HG03045 (cell line): Measurements from ENCODE around the gene PRKCE.

Experiments
- ATAC-seq: cut with Tn5 transposase; IDR thresholded peaks from one replicate; pipeline ENCODE4 v1.9.1; 2021; ENCODE audit warnings: mild to moderate bottlenecking, moderate library complexity; ENCODE audit not compliant: unreplicated experiment

The PRKCE gene

DNA sequence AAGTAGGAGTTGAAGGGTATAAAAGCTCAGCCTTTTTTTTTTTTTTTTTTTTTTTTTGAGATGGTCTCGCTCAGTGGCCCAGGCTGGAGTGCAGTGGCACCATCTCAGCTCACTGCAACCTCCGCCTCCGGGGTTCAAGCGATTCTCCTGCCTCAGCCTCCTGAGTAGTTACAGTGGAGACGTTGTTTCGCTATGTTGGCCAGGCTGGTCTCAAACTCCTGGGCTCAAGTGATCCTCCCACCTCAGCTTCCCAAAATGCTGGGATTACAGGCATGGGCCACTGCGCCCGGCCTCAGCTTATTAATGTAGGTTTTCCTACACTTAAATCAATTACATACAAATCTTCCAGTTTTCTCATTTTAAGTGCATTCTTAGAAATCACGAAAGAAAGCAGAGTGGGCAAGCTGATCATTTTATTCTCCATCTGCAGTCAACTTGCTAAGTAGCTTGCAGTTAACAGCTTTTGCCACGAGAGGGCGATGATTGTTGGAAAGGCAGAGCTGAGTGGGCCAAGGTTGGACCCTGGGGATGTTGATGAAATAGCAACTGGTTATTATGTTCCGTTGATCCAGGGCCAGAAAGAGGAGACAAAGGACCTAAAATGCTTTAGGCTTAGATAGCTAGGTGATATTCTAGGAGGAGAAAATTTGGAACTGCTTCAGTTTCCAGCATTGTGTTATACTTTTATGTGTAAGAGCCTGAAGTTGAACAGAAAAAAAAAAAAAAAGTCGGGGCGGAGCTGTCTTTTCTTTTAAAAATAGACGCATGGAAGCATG, 411.4 kb downstream of the PRKCE start:
- ATAC-seq, result no peak

DNA sequence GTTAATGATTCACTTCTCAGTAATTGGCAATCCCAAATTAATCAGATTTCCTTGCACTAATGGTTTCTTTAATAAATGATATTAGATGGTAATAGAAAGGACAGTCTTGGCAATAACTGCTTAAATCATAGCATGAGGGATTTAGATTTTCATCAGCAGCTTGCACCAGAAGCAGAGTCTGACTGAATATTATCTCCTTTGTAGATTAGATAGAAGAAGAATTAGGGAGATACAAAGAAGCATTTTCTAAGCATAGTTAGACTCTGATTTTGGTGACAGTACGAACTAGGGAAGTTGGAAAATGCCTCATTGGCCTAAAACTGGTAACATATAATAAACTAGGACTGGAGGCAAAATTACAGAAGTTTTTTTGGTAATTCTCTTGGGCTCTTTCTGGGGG, 412.9 kb downstream of the PRKCE start:
- no peak for ATAC-seq

DNA sequence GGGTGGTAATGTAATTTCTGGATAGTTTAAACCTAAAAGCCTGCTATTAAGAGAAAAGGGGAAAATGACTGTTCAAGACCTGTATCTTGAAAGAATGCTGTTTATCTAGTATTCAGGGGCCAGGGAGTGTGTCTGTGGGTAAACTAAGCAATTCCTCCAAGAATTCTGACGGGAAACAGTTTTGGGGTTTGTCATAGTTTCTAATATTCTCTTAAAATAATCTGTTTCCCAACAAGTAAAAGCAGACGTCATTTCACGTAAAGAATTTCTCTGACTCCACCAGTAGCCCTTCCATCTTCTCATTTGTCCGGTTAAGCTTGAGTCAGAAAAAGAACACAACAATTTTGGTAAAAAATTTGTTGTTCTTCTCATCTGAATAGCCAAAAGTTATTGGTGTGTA, 413.7 kb downstream of the PRKCE start:
- ATAC-seq, result no peak

DNA sequence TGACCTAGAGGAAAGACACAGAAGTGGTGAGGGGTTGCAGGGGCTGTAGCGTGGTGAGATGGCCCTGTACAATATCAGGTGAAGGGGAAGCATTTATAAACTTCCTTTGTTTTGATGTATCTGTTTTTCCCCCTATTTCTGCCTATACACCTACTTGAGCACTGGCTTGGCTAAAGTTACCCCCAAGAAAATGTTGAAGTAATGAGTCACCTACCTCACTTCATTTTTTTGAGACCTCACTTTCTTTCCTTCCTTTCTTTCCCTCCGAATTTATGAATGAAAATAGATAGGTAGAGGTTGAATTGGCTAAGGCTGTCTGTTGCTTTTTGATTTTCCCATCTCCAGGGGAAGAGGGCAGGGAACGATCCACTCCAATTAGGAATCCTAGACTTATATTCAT, 414.6 kb downstream of the PRKCE start:
- ATAC-seq, result no peak

DNA sequence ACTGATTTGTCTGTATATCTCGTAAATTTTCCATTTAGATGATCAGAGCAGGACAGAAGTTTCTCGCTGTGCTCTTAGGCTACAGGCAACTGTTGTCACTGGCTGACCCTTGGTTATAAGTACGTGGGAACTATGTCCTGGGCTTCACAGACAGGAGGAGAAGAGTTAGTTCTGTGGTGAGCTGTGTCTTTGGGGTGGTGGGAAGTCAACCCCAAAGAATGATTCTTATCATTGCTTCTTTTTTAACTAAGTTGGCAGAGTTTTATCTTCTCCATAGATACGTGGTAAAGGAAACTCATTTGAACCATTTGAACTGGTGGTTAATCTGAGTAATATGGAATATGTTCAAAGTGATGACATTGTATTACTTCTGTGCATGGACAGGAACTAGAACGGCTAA, 415.1 kb downstream of the PRKCE start:
- ATAC-seq, result no peak

DNA sequence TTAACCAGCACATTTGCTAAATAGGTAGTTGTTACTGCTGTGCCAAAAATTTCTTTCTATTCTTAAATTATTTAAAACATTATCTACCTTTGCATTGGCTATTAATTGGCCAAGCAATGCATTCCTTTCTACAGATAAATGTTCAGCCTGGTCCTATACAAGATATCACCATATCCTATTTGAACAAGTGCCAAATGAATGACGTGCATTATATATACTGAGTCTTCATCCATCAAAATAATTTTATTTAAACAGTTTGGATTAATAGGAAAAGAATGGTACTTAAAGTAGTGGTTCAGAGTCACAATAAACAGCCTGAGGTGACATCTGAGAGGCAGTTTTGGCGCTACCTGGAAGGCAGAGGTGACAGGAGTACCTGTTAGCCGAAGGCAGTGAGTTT, 415.6 kb downstream of the PRKCE start:
- no peak for ATAC-seq

DNA sequence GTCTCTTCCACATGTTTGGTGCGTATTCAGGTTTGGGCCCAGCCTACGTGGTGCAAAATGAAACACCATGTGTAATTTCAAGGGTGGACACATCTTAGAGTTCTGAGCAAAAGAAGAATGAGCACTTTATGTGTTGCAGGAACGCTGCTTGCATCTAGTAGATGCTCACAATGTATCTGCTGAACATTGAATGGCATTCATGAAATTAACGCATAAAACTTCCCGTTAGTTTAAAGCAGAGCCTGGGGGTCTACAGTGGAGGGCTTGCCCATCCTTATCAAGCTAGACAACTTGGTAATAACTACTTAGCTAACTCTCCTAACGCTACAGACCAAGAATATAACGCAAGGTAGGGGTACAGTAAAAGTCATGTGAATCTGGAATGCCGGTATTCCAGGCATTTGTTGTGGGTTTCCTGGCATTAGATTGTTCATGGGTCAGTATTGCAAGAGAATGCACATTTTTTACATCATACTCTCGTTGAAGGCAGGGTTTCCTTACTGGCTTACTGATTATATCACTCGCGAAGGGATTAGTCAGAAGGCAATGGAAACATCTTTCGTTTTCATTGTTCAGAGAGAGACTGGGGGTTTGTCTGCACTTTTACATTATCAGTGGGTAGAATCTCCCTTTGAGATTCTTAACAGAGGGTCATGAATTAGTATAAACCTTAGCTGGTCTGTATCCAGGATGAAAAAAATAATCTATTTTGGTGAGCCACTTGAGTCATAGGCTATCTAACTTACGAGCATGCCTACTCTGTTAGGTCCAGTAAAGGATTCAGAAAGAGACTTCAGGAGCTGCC, 416.2 kb downstream of the PRKCE start:
- no peak for ATAC-seq

DNA sequence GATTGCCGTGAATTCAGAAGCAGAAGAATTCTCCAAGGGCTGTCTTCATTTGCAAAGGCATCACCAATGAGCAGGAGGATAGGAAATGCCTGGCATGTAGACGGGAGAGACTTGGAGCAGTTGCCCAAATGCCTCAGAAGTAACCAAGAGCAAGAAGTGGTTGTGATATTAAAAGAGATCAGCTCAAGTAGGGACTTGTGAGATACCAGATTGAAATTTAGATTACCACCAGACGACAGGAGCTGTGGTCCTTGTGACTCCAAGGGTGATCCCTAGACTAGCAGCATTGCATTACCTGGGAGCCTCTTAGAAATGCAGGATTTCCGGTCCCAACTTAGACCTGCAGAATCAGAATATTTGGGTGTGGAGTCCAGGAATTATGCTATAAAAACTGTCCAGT, 417.2 kb downstream of the PRKCE start:
- ATAC-seq, result no peak

DNA sequence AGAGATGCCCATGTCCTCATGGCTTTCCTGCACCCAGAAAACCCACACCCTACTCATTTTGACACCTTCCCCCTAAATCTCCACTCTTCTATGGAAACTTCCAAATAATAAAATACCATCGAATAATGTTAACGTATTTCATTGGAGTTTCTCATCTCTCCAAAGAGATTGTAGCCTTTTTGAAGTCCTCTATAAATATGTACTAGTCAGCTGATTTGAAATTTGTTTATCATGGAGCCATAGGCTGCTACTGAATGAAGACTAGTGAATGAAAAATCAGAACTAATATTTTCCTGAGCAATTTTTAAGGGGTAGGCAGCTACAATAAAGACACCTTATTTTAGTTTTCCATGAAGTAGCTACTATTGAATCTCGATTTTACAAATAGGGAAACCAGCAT, 419.6 kb downstream of the PRKCE start:
- ATAC-seq, result no peak

DNA sequence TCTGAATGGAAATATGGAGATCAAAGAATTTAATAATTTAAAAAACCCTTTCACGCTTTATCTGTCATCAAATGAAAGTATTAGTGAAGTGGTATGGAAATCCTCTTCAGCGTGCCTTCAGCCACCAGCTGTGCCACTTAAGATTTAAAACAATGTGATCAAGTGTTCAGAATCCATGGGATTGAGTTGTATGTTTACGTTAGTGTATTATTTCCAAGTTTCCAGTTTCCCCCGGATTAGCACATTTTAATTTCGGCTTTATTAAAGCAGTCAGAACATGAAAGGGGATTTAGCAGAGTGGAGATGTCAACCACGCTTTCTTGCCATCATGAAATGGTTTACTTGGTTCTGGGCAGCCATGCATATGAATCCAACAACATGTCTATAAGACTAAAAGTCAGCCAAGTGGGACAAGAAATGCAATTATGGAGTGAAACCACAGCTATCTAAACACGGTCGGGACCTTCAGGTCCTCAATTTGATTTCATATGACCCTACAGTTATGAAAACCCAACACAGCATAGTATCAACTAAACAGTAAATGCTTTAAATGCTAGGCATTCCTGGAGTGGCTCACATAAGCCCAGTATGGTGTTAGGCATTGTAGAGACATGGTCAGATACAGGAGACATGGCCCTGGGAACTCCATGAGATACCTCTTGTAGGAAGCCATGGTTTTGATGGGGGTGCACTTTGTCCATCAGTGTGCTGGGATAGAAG, 420.8 kb downstream of the PRKCE start:
- ATAC-seq, result no peak

DNA sequence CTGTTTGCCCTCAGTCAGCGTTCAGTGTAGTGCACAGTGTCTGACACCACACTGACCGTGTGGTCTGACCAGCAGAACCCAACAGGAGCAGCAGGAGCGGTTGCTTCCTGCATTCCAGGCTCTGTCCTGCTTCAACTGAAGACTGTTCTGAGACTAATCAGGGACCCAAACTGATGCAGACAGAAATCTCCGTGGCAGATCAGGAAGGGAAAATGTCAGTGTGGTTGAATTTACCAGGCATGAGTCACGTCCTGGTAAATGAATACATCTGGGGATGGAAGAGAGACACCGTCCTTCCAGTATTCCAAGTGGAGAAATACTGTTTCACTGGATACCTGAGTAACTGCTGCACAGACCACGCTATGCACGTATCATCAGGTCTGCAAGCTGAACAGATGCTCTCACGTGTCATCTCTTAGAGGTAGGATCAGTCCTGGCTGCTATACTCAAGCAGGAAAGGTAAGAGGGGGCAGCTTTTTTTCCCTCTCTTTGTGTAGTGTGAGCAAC, 422.1 kb downstream of the PRKCE start:
- ATAC-seq, result no peak

DNA sequence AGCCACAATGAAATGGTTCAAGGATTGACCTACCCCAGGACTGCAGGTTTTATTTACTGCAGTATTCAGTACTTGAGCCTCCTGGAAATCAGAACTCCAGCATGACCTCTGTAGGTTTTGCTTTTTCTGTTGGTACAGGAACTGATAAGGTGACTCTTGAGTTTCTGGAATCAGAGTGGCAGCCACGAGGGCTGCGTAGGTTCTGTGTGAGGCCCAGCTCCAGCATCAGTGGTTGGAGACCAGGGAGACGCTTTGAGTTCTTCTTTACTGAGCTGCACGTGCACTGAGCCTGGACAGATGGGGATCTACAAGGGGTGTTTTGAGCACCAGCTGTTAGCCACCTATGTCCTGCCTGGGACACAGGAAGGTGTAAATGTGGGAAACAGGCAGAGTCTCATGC, 423.0 kb downstream of the PRKCE start:
- ATAC-seq, result no peak

DNA sequence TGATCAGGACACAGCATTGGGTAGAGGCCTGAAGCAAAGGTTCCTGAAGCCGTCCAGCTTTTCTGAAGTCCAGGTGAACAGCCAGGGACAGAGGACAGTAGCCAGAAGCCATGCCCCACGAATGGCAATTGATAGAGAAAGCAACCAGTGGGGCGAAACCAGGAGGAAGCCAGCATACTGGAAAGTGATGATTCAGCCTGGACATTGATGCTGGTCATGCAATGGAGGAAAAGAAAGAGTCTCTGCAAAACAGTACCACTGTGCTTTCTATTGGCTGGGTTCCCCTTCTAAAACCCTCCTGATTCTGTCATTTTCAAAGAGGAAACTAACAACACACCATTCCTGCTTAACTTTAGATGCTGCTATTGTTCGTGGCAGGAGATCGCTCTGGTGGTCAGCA, 424.4 kb downstream of the PRKCE start:
- no peak for ATAC-seq

DNA sequence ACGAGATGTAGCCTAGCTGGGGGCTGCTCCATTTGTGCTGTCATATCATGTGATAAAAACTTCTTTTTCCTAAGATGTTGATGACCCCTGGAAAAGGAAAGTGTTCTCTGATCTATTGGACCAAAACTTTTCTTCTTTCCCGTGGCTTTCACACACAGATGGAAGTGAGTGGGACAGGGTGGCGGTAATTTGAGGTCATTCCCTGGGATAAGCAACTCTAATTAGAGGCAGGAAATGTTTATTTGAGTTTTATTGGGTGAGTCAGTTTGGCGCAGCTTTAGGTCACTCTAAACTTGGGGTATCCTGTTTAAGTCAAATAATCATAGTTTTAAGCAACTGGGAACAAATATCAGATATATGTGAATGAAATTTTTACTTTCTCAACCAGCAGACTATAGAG, 424.8 kb downstream of the PRKCE start:
- no peak for ATAC-seq

DNA sequence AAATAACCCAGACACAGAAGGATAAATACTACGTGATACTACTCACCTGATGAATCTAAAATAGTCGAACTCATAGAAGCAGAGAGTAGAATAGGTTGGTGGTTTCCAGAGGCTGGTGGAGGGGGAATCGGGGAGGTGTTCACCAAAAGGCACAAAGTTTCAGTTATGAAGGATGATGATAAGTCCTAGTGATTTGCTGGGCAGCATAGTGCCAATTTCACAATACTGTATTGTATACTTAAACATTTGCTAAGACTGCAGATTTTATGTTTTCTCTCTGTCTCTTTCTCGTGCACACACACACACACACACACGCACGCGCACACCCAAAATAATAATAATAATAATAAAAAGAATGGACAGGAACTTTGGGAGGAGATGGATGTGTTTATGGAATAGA, 425.4 kb downstream of the PRKCE start:
- no peak for ATAC-seq

DNA sequence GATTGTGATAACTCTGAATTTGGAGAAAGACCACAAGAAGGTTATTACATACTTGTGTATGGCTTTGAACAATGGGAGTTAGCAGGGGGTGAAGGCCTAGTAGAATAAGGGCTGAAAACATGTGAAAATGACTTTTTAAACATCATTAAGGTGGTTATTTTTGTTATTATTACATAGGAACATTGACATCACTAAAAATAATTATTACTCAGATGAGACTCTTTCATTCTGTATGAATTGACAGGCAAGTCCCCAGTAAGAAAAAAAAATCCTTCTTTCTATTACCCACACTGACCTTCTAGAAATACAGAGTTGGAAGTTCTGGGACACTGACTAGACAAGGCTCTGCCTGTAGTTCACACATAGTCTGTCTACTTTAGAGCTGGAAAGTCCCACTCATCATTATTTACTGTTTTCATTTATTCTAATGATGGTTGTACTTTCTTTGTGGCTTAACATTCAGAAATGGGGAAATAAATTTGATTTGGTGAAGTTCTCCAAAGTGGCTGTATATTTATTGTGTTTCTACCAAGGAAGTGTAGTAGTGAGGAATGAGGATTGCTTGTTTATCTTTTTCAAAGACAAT, 426.1 kb downstream of the PRKCE start:
- ATAC-seq, result no peak

DNA sequence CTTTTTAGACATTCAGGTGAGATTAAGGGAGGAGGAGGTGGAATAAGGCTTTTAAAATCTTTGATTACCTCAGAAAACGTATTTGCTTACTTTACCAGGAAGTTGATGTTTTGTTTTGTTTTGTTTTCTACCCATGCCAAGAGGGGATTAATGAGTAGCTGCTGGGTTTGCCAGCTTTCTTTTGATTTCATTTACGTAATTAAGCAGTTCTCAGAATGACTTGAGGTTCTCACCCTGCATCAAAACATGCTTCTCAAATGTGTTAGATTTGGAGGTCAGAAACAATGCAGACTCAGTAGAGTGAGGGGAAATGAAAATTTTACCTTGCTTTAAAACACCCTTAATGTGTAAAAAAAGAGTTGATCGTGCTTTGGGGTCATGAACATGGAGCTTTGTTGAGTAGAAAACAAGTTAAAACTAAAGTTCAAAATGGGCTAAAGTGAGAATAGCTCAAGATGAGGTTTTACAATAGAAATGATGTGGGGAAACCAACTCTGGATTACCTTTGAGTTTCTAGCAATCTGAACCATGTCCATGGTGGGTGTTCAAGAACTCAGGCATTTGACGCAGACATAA, 428.6 kb downstream of the PRKCE start:
- no peak for ATAC-seq

DNA sequence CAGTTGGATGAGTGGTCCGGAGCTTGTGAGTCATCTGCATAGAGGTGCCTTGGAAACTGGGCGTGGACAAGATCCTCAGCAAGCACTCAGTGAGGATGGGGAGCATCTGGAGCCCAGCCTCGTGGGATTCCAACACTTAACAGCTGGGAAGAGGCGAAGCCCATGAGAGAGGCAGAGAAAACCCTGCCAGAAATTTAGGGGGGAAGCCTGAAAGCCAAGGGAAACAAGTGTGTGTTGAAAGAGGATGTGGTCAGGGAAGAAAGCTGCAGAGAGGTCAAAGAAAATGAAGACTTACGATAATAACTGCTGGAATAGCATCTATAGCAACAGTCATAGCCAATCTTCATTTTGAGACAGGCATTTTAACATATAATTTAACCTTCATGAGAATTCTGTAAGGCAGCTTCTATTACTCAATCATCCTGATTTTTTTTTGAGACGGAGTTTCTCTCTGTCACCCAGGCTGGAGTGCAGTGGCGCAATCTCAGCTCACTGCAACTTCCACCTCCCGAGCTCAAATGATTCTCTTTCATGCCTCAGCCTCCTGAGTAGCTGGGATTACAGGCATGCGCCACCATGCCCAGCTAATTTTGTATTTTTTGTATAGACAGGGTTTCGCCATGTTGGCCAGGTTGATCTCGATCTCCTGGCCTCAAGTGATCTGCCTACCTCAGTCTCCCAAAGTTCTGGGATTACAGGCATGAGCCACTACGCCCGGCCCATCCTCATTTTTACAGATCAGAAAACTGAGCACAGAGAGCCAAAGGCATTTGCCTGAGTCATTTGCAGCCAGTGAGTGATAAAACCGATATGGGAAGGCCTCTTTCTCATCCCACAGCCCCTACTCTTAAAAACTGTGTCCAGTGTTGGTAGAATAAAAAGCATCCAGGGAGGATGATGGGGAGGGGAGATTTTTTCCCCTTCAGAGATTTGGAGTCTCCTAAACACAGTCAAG, 431.3 kb downstream of the PRKCE start:
- no peak for ATAC-seq

DNA sequence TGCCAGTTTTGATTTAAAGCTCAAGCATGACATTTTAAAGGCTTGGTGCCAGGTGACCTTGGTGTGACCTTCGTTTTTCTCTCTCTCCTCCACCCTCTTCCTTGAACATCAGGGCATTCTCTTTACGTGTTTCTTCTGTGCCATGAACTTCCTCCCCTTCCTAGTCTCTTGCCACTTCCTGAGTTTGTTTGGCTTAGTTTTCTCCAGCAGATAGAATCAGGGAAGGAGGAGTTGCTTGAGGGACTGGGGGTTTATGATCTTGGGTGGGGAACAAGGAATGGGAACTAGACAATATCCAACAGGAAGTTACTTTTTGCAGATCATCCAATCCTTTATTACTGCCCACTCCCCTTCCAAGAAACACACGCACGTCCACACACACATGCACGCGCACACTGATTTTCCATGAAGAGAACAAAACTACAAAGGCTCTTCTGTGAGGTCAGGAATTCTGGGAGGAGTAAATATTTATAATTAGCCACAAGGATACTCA, 435.1 kb downstream of the PRKCE start:
- no peak for ATAC-seq

DNA sequence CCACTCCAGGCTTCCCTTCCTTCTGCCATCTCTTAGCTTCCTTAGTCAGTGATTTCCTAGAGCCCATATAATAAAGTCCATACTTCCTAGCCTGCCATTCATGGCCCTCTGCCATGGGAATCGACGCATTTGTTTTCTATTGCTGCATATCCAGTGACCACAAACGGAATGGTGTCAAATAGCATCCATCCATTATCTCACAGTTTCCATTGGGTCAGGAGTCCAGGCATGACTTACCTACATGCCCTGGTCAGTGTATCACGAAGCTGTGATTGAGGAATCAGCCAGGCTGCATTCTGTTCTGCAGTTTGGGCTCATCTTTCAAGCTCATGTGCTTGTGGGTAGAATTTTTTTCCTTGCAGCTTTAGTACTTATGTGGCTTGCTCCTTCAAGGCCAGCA, 436.0 kb downstream of the PRKCE start:
- ATAC-seq, result no peak
